Neural cell (in vitro differentiated cells): ENCODE data around the gene PTPRT. TPM values are rescaled to one million over a fixed set of nuclear protein-coding genes. Genes with fewer than 3 reads are reported as not detected.

ENCODE experiments used
- H2AFZ ChIP-seq: fragments of 200-600, 300-800 bp; sonication (generic), shearing (Covaris generic); 2 replicates; pipeline ENCODE4 v1.6.0; 2014; ENCODE audit warnings: low read depth, mild to moderate bottlenecking, antibody characterized with exemption, low read length, moderate library complexity
- H3F3A ChIP-seq: fragments of 200-600 bp; shearing (Covaris generic); 2 replicates; pipeline ENCODE4 v1.6.1; 2016; ENCODE audit warnings: mild to moderate bottlenecking, moderate library complexity, mixed read lengths, antibody characterized with exemption, low read length; ENCODE audit not compliant: insufficient read depth, poor library complexity, severe bottlenecking
- H3K27ac ChIP-seq: fragments of 200-600, 300-800 bp; sonication (generic), shearing (Covaris generic); 2 replicates; pipeline ENCODE4 v1.5.1; 2014; ENCODE audit warnings: mild to moderate bottlenecking, low read length, moderate library complexity
- H3K27me3 ChIP-seq: fragments of 300-800, 200-600 bp; sonication (generic), shearing (Covaris generic); 2 replicates; pipeline ENCODE4 v1.6.0; 2014; ENCODE audit warnings: mild to moderate bottlenecking, low read depth, low read length, moderate library complexity; ENCODE audit not compliant: insufficient read depth
- H3K36me3 ChIP-seq: fragments of 300-800, 200-600 bp; sonication (generic), shearing (Covaris generic); 2 replicates; pipeline ENCODE4 v1.5.1; 2014; ENCODE audit warnings: mild to moderate bottlenecking, antibody characterized with exemption, low read length, moderate library complexity; ENCODE audit not compliant: insufficient read depth
- H3K4me2 ChIP-seq: fragments of 300-800, 200-600 bp; sonication (generic), shearing (Covaris generic); 2 replicates; pipeline ENCODE4 v1.6.0; 2014; ENCODE audit warnings: mild to moderate bottlenecking, low read length
- H3K4me3 ChIP-seq: fragments of 300-800, 200-600 bp; sonication (generic), shearing (Covaris generic); 2 replicates; pipeline ENCODE4 v1.5.1; 2014; ENCODE audit warnings: mild to moderate bottlenecking, low read length, moderate library complexity
- H3K79me2 ChIP-seq: fragments of 200-600 bp; shearing (Covaris generic); replicated peaks from 2 replicates; pipeline ENCODE4 v1.6.0; 2014; ENCODE audit warnings: mild to moderate bottlenecking, low read length, moderate library complexity; ENCODE audit not compliant: insufficient read depth
- H3K9ac ChIP-seq: fragments of 300-800, 200-600 bp; sonication (generic), shearing (Covaris generic); 2 replicates; pipeline ENCODE4 v1.6.1; 2016; ENCODE audit warnings: mild to moderate bottlenecking, low read length, mixed read lengths
- H3K9me2 ChIP-seq: fragments of 200-600 bp; shearing (Covaris generic); 2 replicates; pipeline ENCODE4 v1.6.1; 2016; ENCODE audit warnings: mild to moderate bottlenecking, low read length, mixed read lengths; ENCODE audit not compliant: insufficient read depth
- H3K9me3 ChIP-seq: fragments of 200-600, 300-800 bp; sonication (generic), shearing (Covaris generic); 2 replicates; pipeline ENCODE4 v1.6.1; 2016; ENCODE audit warnings: mild to moderate bottlenecking, mixed run types, low read length, moderate library complexity, mixed read lengths
- H4K20me1 ChIP-seq: fragments of 200-600 bp; shearing (Covaris generic); 2 replicates; pipeline ENCODE4 v1.6.1; 2016; ENCODE audit warnings: mild to moderate bottlenecking, mixed run types; ENCODE audit not compliant: insufficient read depth
- CTCF ChIP-seq: fragments of 450-650 bp; IDR thresholded peaks from 2 replicates; pipeline ENCODE4 v1.5.1; 2014; ENCODE audit warnings: antibody characterized with exemption, mild to moderate bottlenecking, moderate library complexity; ENCODE audit not compliant: poor library complexity, severe bottlenecking
- EP300 ChIP-seq: fragments of 450-650 bp; conservative IDR thresholded peaks from 2 replicates; pipeline ENCODE4 v1.6.1; 2014; ENCODE audit warnings: antibody characterized with exemption, mild to moderate bottlenecking, moderate library complexity; ENCODE audit not compliant: poor library complexity, severe bottlenecking
- EZH2 ChIP-seq: fragments of 200-600, 300-800 bp; shearing (Covaris generic), sonication (generic); IDR thresholded peaks from 2 replicates; pipeline ENCODE4 v1.6.1; 2014; ENCODE audit warnings: antibody characterized with exemption, low read length, borderline replicate concordance, mild to moderate bottlenecking; ENCODE audit not compliant: insufficient read depth, poor library complexity, severe bottlenecking
- MXI1 ChIP-seq: fragments of 450-650 bp; conservative IDR thresholded peaks from 2 replicates; pipeline ENCODE4 v1.6.1; 2014; ENCODE audit warnings: antibody characterized with exemption, mild to moderate bottlenecking; ENCODE audit not compliant: poor library complexity, severe bottlenecking
- POLR2AphosphoS5 ChIP-seq: IDR thresholded peaks from 2 replicates; pipeline ENCODE4 v1.6.1; 2012
- RAD21 ChIP-seq: fragments of 450-650 bp; conservative IDR thresholded peaks from 2 replicates; pipeline ENCODE4 v1.6.1; 2014; ENCODE audit warnings: antibody characterized with exemption, mild to moderate bottlenecking, moderate library complexity
- SMC3 ChIP-seq: fragments of 450-650 bp; conservative IDR thresholded peaks from 2 replicates; pipeline ENCODE4 v1.6.1; 2014; ENCODE audit warnings: antibody characterized with exemption, mild to moderate bottlenecking, moderate library complexity; ENCODE audit not compliant: poor library complexity
- TAF1 ChIP-seq: IDR thresholded peaks from 2 replicates; pipeline ENCODE4 v1.6.1; 2012; ENCODE audit warnings: low read depth
- polyA plus RNA-seq: library from polyadenylated mRNA; depleted of rRNA; stranded (reverse); fragments of >200 nt; gene quantifications from 2 replicates; pipeline ENCODE4 v1.2.3, GENCODE V29; 2014
- TF ChIP-seq, protein P1 (sequence below): IDR thresholded peaks from 2 replicates; pipeline ENCODE4 v1.6.1; 2012; ENCODE audit warnings: borderline replicate concordance

Gene PTPRT
- polyA plus RNA-seq, 1 donor from 2014 or later = 9.2 TPM

GRCh38 chr20:42975974-42976373 lies 213.7 kb downstream of the PTPRT start:
- Histone ChIP-seq H3K27me3 (no peaks in the 10 kb centered on the region), H3K9me2 (no peaks in the 10 kb centered on the region), H3K79me2 (no peaks in the 10 kb centered on the region), H4K20me1 (no peaks in the 10 kb centered on the region), H3F3A (no peaks in the 10 kb centered on the region), H3K27ac (no peak overlapping the region), H3K4me3 (no peak overlapping the region), H3K9ac (no peak overlapping the region), H3K36me3 (no peaks in the 10 kb centered on the region), H2AFZ (no peak overlapping the region), H3K4me2 (no peak overlapping the region), H3K9me3 (no peaks in the 10 kb centered on the region)
- TF ChIP-seq EZH2 = no peak
- TF ChIP-seq EP300 = no peak
- TF ChIP-seq SMC3 = no peak
- TF ChIP-seq, protein P1, sequence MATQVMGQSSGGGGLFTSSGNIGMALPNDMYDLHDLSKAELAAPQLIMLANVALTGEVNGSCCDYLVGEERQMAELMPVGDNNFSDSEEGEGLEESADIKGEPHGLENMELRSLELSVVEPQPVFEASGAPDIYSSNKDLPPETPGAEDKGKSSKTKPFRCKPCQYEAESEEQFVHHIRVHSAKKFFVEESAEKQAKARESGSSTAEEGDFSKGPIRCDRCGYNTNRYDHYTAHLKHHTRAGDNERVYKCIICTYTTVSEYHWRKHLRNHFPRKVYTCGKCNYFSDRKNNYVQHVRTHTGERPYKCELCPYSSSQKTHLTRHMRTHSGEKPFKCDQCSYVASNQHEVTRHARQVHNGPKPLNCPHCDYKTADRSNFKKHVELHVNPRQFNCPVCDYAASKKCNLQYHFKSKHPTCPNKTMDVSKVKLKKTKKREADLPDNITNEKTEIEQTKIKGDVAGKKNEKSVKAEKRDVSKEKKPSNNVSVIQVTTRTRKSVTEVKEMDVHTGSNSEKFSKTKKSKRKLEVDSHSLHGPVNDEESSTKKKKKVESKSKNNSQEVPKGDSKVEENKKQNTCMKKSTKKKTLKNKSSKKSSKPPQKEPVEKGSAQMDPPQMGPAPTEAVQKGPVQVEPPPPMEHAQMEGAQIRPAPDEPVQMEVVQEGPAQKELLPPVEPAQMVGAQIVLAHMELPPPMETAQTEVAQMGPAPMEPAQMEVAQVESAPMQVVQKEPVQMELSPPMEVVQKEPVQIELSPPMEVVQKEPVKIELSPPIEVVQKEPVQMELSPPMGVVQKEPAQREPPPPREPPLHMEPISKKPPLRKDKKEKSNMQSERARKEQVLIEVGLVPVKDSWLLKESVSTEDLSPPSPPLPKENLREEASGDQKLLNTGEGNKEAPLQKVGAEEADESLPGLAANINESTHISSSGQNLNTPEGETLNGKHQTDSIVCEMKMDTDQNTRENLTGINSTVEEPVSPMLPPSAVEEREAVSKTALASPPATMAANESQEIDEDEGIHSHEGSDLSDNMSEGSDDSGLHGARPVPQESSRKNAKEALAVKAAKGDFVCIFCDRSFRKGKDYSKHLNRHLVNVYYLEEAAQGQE = no peak
- TF ChIP-seq MXI1 = no peak
- no peak for TF ChIP-seq CTCF
- no peak for TF ChIP-seq TAF1
- TF ChIP-seq POLR2AphosphoS5 = no peak
- no peak for TF ChIP-seq RAD21

GRCh38 chr20:42974347-42974746 lies 215.4 kb downstream of the PTPRT start:
- TF ChIP-seq, protein P1 = no peak
- TF ChIP-seq POLR2AphosphoS5 = no peak
- TF ChIP-seq EZH2 = no peak
- TF ChIP-seq TAF1 = no peak
- no peak for TF ChIP-seq EP300
- TF ChIP-seq CTCF = no peak
- no peak for TF ChIP-seq MXI1
- TF ChIP-seq RAD21 = no peak
- no peak for TF ChIP-seq SMC3
- Histone ChIP-seq H3K9me2 (no peaks in the 10 kb centered on the region), H3F3A (no peaks in the 10 kb centered on the region), H3K27me3 (no peaks in the 10 kb centered on the region), H2AFZ (no peak overlapping the region), H3K4me2 (no peak overlapping the region), H3K36me3 (no peaks in the 10 kb centered on the region), H4K20me1 (no peaks in the 10 kb centered on the region), H3K79me2 (no peaks in the 10 kb centered on the region), H3K9ac (no peak overlapping the region), H3K27ac (no peak overlapping the region), H3K4me3 (no peak overlapping the region), H3K9me3 (no peaks in the 10 kb centered on the region)
